Keratinocyte (primary cell): Measurements from ENCODE around the gene HS3ST2. TPM values are rescaled to one million over a fixed set of nuclear protein-coding genes. Genes with fewer than 3 reads are reported as not detected.

Source experiments
- DNase-seq: peaks from one replicate; pipeline ENCODE4 v3.0.0-alpha.2; 2011; ENCODE audit warnings: low read depth, missing footprints, low spot score
- FAIRE-seq: peaks from 2 replicates; lab custom pipeline; 2011; peaks lifted over from hg19 to GRCh38; lab: Jason Lieb, UNC
- H2AFZ ChIP-seq: 2 replicates; pipeline ENCODE4 v1.6.0; 2012; ENCODE audit warnings: low read length, control low read depth, inconsistent platforms; ENCODE audit not compliant: control insufficient read depth
- H3K27ac ChIP-seq: 2 replicates; pipeline ENCODE4 v1.5.1; 2011; ENCODE audit warnings: low read length; ENCODE audit not compliant: control insufficient read depth, insufficient read depth
- H3K27me3 ChIP-seq: 3 replicates; pipeline ENCODE4 v1.6.0; 2011; ENCODE audit warnings: low read length; ENCODE audit not compliant: control insufficient read depth, insufficient read depth; ENCODE audit errors: extremely low read depth
- H3K36me3 ChIP-seq, 2 experiments: 2 replicates in 1 of 2; 3 replicates in 1 of 2; pipeline ENCODE4 v1.5.1; 2011; ENCODE audit warnings: low read length in 2 of 2, mild to moderate bottlenecking in 1 of 2; ENCODE audit not compliant: control insufficient read depth in 2 of 2, insufficient read depth in 2 of 2; ENCODE audit errors: extremely low read depth in 1 of 2
- H3K4me1 ChIP-seq: 3 replicates; pipeline ENCODE4 v1.5.1; 2011; ENCODE audit warnings: low read length; ENCODE audit not compliant: control insufficient read depth, insufficient read depth; ENCODE audit errors: extremely low read depth
- H3K4me2 ChIP-seq: 3 replicates; pipeline ENCODE4 v1.6.0; 2011; ENCODE audit warnings: low read depth, low read length; ENCODE audit not compliant: control insufficient read depth, insufficient read depth; ENCODE audit errors: extremely low read depth
- H3K4me3 ChIP-seq, 3 experiments: fragments of 200-600 bp in 1 of 3; sonication (generic) in 1 of 3; 2 replicates in 2 of 3; 3 replicates in 1 of 3; pipeline ENCODE4 v1.5.1; 2011 to 2016; ENCODE audit warnings: low read length in 3 of 3, mild to moderate bottlenecking in 3 of 3, control low read depth in 2 of 3, inconsistent platforms in 1 of 3, low read depth in 1 of 3, mixed read lengths in 1 of 3, mixed run types in 1 of 3, moderate library complexity in 1 of 3; ENCODE audit not compliant: control insufficient read depth in 2 of 3, insufficient read depth in 2 of 3; ENCODE audit errors: extremely low read depth in 1 of 3
- H3K79me2 ChIP-seq: 2 replicates; pipeline ENCODE4 v1.6.0; 2012; ENCODE audit warnings: low read length; ENCODE audit not compliant: control insufficient read depth, insufficient read depth
- H3K9ac ChIP-seq: 3 replicates; pipeline ENCODE4 v1.6.0; 2011; ENCODE audit warnings: low read length; ENCODE audit not compliant: control insufficient read depth, insufficient read depth; ENCODE audit errors: extremely low read depth
- H3K9me1 ChIP-seq: 3 replicates; pipeline ENCODE4 v1.6.0; 2011; ENCODE audit warnings: low read length; ENCODE audit not compliant: control insufficient read depth, insufficient read depth; ENCODE audit errors: extremely low read depth
- H3K9me3 ChIP-seq: 2 replicates; pipeline ENCODE4 v1.5.1; 2012; ENCODE audit warnings: low read depth, low read length; ENCODE audit not compliant: control insufficient read depth
- H4K20me1 ChIP-seq: 3 replicates; pipeline ENCODE4 v1.6.0; 2011; ENCODE audit warnings: low read length; ENCODE audit not compliant: control insufficient read depth, insufficient read depth; ENCODE audit errors: extremely low read depth
- CTCF ChIP-seq, 3 experiments: IDR thresholded peaks in 1 of 3; conservative IDR thresholded peaks in 1 of 3; optimal IDR thresholded peaks in 1 of 3; 2 replicates in 2 of 3; 3 replicates in 1 of 3; pipeline versions ENCODE3 to v1.5.1; 2011; ENCODE audit warnings: low read length in 3 of 3, mild to moderate bottlenecking in 3 of 3, moderate library complexity in 2 of 3, control low read depth in 1 of 3, inconsistent platforms in 1 of 3; ENCODE audit not compliant: insufficient read depth in 2 of 3; ENCODE audit errors: extremely low read depth in 1 of 3
- EZH2 ChIP-seq: IDR thresholded peaks from one replicate; pipeline ENCODE4 v1.6.1; 2012; ENCODE audit warnings: inconsistent platforms, mild to moderate bottlenecking, low read length, moderate library complexity
- dilution Hi-C: fragments of 300-500 bp; cut with MboI; formaldehyde crosslinking; loops from one replicate; pipeline ENCODE4 v1.7.0; 2020; ENCODE audit warnings: low sequenced_read_pairs; ENCODE audit not compliant: extremely low pct_ligation_motif_present
- polyA plus RNA-seq, 5 experiments: library from polyadenylated mRNA; depleted of rRNA in 3 of 5; stranded (reverse) in 3 of 5; stranded (forward) in 1 of 5; unstranded in 1 of 5; fragments of >200 nt; gene quantifications; 1 replicate in 1 of 5; 2 replicates in 3 of 5; 3 replicates in 1 of 5; pipeline versions ENCODE4 v1.2.1 to v1.2.3, GENCODE V29; 2011 to 2012; ENCODE audit warnings: missing spikeins in 2 of 5, low read depth in 1 of 5, low replicate concordance in 1 of 5

The HS3ST2 gene
- polyA plus RNA-seq, 1 donor (not counting 4 experiments of a cell fraction or from before 2014, with no cell fraction given), result 6.3 TPM

GRCh38 chr16:22797551-22797950, 16.4 kb upstream of the HS3ST2 start:
- no peaks in the 10 kb centered on the region for H3K9me1 ChIP-seq
- peaks cover 5% of the 10 kb centered on the region for H3K4me1 ChIP-seq
- no peak overlapping the region for H3K27ac ChIP-seq
- H3K27me3 ChIP-seq, result no peaks in the 10 kb centered on the region
- no peak overlapping the region for H2AFZ ChIP-seq
- dilution Hi-C loops, result no loop called here
- H4K20me1 ChIP-seq, result no peaks in the 10 kb centered on the region
- no peak overlapping the region for H3K4me2 ChIP-seq
- no peak overlapping the region for H3K4me3 ChIP-seq
- no peaks in the 10 kb centered on the region for H3K36me3 ChIP-seq
- no peak for TF ChIP-seq EZH2
- TF ChIP-seq CTCF (optimal IDR thresholded peaks at IDR 0.05 in 1 of 3, IDR thresholded peaks at IDR 0.05 in 1 of 3, conservative IDR thresholded peaks at IDR 0.05 in 1 of 3; ENCODE audit: extremely low read depth in 1 of 3, insufficient read depth in 2 of 3, low read length in 3 of 3), result no peak
- FAIRE-seq (no peak), DNase-seq (no peak)
- no peak overlapping the region for H3K9ac ChIP-seq
- peaks cover 12% of the 10 kb centered on the region for H3K9me3 ChIP-seq
- H3K79me2 ChIP-seq, result no peaks in the 10 kb centered on the region

GRCh38 chr16:22799113-22799512, 14.8 kb upstream of the HS3ST2 start:
- H3K27me3 ChIP-seq, result no peaks in the 10 kb centered on the region
- H3K27ac ChIP-seq, result no peak overlapping the region
- H3K4me3 ChIP-seq, result no peak overlapping the region
- TF ChIP-seq EZH2 (no peak), CTCF (optimal IDR thresholded peaks at IDR 0.05 in 1 of 3, IDR thresholded peaks at IDR 0.05 in 1 of 3, conservative IDR thresholded peaks at IDR 0.05 in 1 of 3; ENCODE audit: extremely low read depth in 1 of 3, insufficient read depth in 2 of 3, low read length in 3 of 3) (no peak)
- H4K20me1 ChIP-seq, result no peaks in the 10 kb centered on the region
- H3K9me3 ChIP-seq, result peaks cover 8% of the 10 kb centered on the region
- peaks cover 5% of the 10 kb centered on the region for H3K4me1 ChIP-seq
- H3K79me2 ChIP-seq, result no peaks in the 10 kb centered on the region
- H3K9ac ChIP-seq, result no peak overlapping the region
- no peak overlapping the region for H3K4me2 ChIP-seq
- dilution Hi-C loops, result no loop called here
- FAIRE-seq (no peak), DNase-seq (no peak)
- H3K36me3 ChIP-seq, result no peaks in the 10 kb centered on the region
- no peaks in the 10 kb centered on the region for H3K9me1 ChIP-seq
- H2AFZ ChIP-seq, result no peak overlapping the region
